ENCODE measurements around the gene APBB2. TPM values are rescaled to one million over a fixed set of nuclear protein-coding genes. Genes with fewer than 3 reads are reported as not detected.

The APBB2 gene
- total and polyA plus RNA-seq, 7 experiments from 2014 or later, result 0.42 to 1.5 (median 0.59) TPM; not detected in 2

DNA sequence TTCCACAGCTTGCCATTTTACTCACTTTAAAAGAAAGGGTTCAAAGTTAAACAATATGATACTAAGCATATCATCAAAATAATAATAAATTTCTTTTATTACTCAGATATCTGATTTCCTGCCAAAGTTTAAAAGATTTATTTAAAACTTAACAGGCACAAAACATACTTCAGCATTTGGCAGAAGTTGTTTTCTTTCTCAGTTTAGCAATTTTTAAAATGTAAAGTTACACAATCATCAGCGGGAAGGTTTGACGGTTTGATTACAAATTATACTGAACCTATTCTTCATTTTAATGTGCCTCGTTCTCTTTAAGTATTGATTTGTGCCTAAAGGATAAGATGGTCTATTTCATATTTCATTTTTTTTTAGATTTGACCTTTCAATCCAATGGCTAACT lies 227.2 kb downstream of the APBB2 start:
- H3K27me3 Mint-ChIP-seq, result peaks cover 0 to 4% (median 0%) of the 10 kb centered on the region in 5 donors
- intact Hi-C loops (cut with micrococcal nuclease), result no loop called here
- H3K27me3 ChIP-seq (ENCODE audit: control insufficient read depth in 2 of 2, insufficient read depth in 2 of 2, low read length in 2 of 2), result no peaks in the 10 kb centered on the region
- no peaks in the 10 kb centered on the region for H3K36me3 Mint-ChIP-seq
- no peaks in the 10 kb centered on the region for H3K4me1 Mint-ChIP-seq
- H3K4me3 Mint-ChIP-seq, result no peak overlapping the region
- H3K27ac ChIP-seq (ENCODE audit: low read depth, low read length), result no peak overlapping the region
- H3K4me3 ChIP-seq (ENCODE audit: low read length), result no peak overlapping the region
- H3K9me3 Mint-ChIP-seq, result peaks cover 0 to 2% (median 0%) of the 10 kb centered on the region in 11 donors
- no peaks in the 10 kb centered on the region for H3K36me3 ChIP-seq (ENCODE audit: control insufficient read depth in 2 of 3, insufficient read depth in 3 of 3, low read length in 3 of 3)
- H3K27ac Mint-ChIP-seq, result no peak overlapping the region
- POLR2A ChIA-PET, result no interaction called here
- no peaks in the 10 kb centered on the region for H3K4me1 ChIP-seq (ENCODE audit: control insufficient read depth in 2 of 2, insufficient read depth in 2 of 2, low read length in 2 of 2)
- no peaks in the 10 kb centered on the region for H3K9me3 ChIP-seq (ENCODE audit: control insufficient read depth in 2 of 3, low read length in 3 of 3)
- ATAC-seq, result no peak
- CTCF ChIA-PET, result no interaction called here
- no peak for DNase-seq

- no peaks in the 10 kb centered on the region for H3K4me1 ChIP-seq (ENCODE audit: control insufficient read depth in 2 of 2, insufficient read depth in 2 of 2, low read length in 2 of 2)
- no peaks in the 10 kb centered on the region for H3K9me3 ChIP-seq (ENCODE audit: control insufficient read depth in 2 of 3, low read length in 3 of 3)
- H3K27ac Mint-ChIP-seq, result no peak overlapping the region
- H3K27me3 ChIP-seq (ENCODE audit: control insufficient read depth in 2 of 2, insufficient read depth in 2 of 2, low read length in 2 of 2), result no peaks in the 10 kb centered on the region
- ATAC-seq, result no peak
- H3K36me3 ChIP-seq (ENCODE audit: control insufficient read depth in 2 of 3, insufficient read depth in 3 of 3, low read length in 3 of 3), result no peaks in the 10 kb centered on the region
- CTCF ChIA-PET, result no interaction called here
- no peak overlapping the region for H3K27ac ChIP-seq (ENCODE audit: low read depth, low read length)
- no peaks in the 10 kb centered on the region for H3K36me3 Mint-ChIP-seq
- no peak overlapping the region for H3K4me3 ChIP-seq (ENCODE audit: low read length)
- intact Hi-C loops (cut with micrococcal nuclease), result no loop called here
- H3K4me1 Mint-ChIP-seq, result no peaks in the 10 kb centered on the region
- H3K27me3 Mint-ChIP-seq, result peaks cover 0 to 6% (median 0%) of the 10 kb centered on the region in 5 donors
- DNase-seq, result no peak
- H3K9me3 Mint-ChIP-seq, result peaks cover 0 to 3% (median 0%) of the 10 kb centered on the region in 11 donors
- H3K4me3 Mint-ChIP-seq, result no peak overlapping the region
- POLR2A ChIA-PET, result no interaction called here
Measured at GRCh38 chr4:40986375-40986774, 228.0 kb downstream of the APBB2 start.

DNA sequence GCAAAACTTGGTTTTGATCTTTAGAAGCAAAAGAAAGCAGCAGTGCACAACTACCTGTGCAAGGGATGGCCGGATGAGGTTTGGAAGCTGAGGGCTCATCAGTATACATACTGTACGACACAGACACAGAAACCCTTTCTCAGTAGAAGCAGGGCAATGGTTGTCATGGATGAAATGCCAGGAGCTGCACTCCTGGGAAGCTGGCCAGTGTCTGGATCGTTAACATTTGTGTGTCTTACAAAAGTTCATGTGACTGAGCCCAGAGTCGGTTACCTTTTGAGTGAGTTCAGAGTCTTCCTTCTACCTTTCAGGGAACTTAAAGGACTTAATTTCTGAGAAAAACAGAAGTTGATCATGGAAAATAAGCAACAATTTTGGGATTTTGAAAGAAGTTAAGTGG lies 230.3 kb downstream of the APBB2 start:
- intact Hi-C loops (cut with micrococcal nuclease), result no loop called here
- H3K9me3 Mint-ChIP-seq, result peaks cover 0 to 18% (median 1%) of the 10 kb centered on the region in 11 donors
- H3K36me3 Mint-ChIP-seq, result no peaks in the 10 kb centered on the region
- H3K4me3 ChIP-seq (ENCODE audit: low read length), result no peak overlapping the region
- H3K4me1 Mint-ChIP-seq, result no peaks in the 10 kb centered on the region
- ATAC-seq (no peak), DNase-seq (no peak)
- no peak overlapping the region for H3K27ac ChIP-seq (ENCODE audit: low read depth, low read length)
- H3K9me3 ChIP-seq (ENCODE audit: control insufficient read depth in 2 of 3, low read length in 3 of 3), result no peaks in the 10 kb centered on the region
- no peak overlapping the region for H3K27ac Mint-ChIP-seq
- H3K27me3 Mint-ChIP-seq, result peaks cover 0 to 6% (median 0%) of the 10 kb centered on the region in 5 donors
- ChIA-PET POLR2A (no interaction called here), CTCF (no interaction called here)
- no peak overlapping the region for H3K4me3 Mint-ChIP-seq
- no peaks in the 10 kb centered on the region for H3K36me3 ChIP-seq (ENCODE audit: control insufficient read depth in 2 of 3, insufficient read depth in 3 of 3, low read length in 3 of 3)
- H3K4me1 ChIP-seq (ENCODE audit: control insufficient read depth in 2 of 2, insufficient read depth in 2 of 2, low read length in 2 of 2), result no peaks in the 10 kb centered on the region
- no peaks in the 10 kb centered on the region for H3K27me3 ChIP-seq (ENCODE audit: control insufficient read depth in 2 of 2, insufficient read depth in 2 of 2, low read length in 2 of 2)

DNA sequence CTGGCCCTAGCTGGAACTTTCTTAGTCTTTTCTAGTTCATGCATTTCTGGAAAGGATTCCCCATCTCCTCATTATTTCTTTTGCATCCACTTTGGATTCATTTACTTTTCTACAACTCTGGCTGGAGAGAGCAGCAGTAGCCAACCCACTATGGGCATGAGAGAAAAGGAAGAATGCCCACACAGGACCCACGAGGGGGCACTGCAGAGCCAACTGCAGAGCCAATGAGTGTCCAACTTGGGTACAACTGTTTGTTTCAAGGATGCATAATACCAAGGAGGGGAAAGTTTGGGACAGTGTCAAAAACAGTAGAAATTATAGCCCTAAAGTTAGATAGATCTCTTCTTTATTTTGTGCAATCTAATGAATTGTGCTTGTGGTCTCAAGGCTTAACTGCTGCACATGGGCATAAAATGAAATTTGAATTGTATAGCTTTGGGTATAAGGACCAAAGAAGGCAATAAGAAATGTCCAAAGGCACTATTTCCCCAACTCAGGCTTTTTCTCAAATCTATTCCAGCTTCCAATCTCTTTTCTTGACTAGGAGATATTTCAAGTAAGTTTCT lies 233.9 kb downstream of the APBB2 start:
- Mint-ChIP-seq H3K4me1 (no peaks in the 10 kb centered on the region), H3K27ac (no peak overlapping the region), H3K36me3 (no peaks in the 10 kb centered on the region), H3K4me3 (no peak overlapping the region), H3K27me3 (peaks cover 0 to 12% (median 0%) of the 10 kb centered on the region in 5 donors), H3K9me3 (peaks cover 0 to 30% (median 4%) of the 10 kb centered on the region in 11 donors)
- ChIA-PET CTCF (no interaction called here), POLR2A (no interaction called here)
- DNase-seq (no peak), ATAC-seq (no peak)
- Histone ChIP-seq H3K27ac (ENCODE audit: low read depth, low read length) (no peak overlapping the region), H3K9me3 (ENCODE audit: control insufficient read depth in 2 of 3, low read length in 3 of 3) (no peaks in the 10 kb centered on the region), H3K4me3 (ENCODE audit: low read length) (no peak overlapping the region), H3K36me3 (ENCODE audit: control insufficient read depth in 2 of 3, insufficient read depth in 3 of 3, low read length in 3 of 3) (no peaks in the 10 kb centered on the region), H3K27me3 (ENCODE audit: control insufficient read depth in 2 of 2, insufficient read depth in 2 of 2, low read length in 2 of 2) (no peaks in the 10 kb centered on the region), H3K4me1 (ENCODE audit: control insufficient read depth in 2 of 2, insufficient read depth in 2 of 2, low read length in 2 of 2) (no peaks in the 10 kb centered on the region)
- intact Hi-C loops (cut with micrococcal nuclease), result no loop called here

GRCh38 chr4:40978548-40978947 lies 235.8 kb downstream of the APBB2 start:
- H3K36me3 Mint-ChIP-seq, result no peaks in the 10 kb centered on the region
- no peaks in the 10 kb centered on the region for H3K4me1 Mint-ChIP-seq
- peaks cover 0 to 30% (median 5%) of the 10 kb centered on the region in 11 donors for H3K9me3 Mint-ChIP-seq
- ATAC-seq (no peak), DNase-seq (no peak)
- Histone ChIP-seq H3K36me3 (ENCODE audit: control insufficient read depth in 2 of 3, insufficient read depth in 3 of 3, low read length in 3 of 3) (no peaks in the 10 kb centered on the region), H3K27ac (ENCODE audit: low read depth, low read length) (no peak overlapping the region), H3K27me3 (ENCODE audit: control insufficient read depth in 2 of 2, insufficient read depth in 2 of 2, low read length in 2 of 2) (no peaks in the 10 kb centered on the region), H3K4me3 (ENCODE audit: low read length) (no peak overlapping the region), H3K4me1 (ENCODE audit: control insufficient read depth in 2 of 2, insufficient read depth in 2 of 2, low read length in 2 of 2) (no peaks in the 10 kb centered on the region), H3K9me3 (ENCODE audit: control insufficient read depth in 2 of 3, low read length in 3 of 3) (no peaks in the 10 kb centered on the region)
- CTCF ChIA-PET, result no interaction called here
- H3K27me3 Mint-ChIP-seq, result peaks cover 2 to 22% (median 7%) of the 10 kb centered on the region in 5 donors
- POLR2A ChIA-PET, result no interaction called here
- no peak overlapping the region for H3K4me3 Mint-ChIP-seq
- H3K27ac Mint-ChIP-seq, result no peak overlapping the region
- intact Hi-C loops (cut with micrococcal nuclease), result loop anchor here in 1 of 2 donors (5.0 kb wide), 1 partner anchor 684 kb away; no protein-coding TSS in a partner anchor

DNA sequence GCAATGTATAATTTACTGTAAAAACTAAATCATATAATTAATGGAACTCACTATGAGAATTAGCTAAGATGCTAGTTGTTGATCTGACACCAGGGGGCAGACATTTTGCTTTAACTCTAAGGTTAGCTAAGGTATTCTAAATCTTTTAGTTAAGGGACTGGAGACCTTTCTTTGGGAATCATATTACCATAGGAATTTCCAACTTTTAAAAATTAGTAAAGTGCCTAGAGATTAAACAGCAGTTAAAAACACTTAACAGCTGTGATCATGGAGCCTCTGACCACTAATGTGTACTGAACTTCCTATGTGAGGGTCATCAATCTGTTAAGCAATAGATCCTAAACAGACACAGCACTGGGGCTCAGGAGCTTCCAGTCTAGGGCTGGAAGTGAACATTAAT lies 238.0 kb downstream of the APBB2 start:
- no peaks in the 10 kb centered on the region for H3K36me3 Mint-ChIP-seq
- intact Hi-C loops (cut with micrococcal nuclease), result loop anchor here in 1 of 2 donors (1.0 to 5.0 kb wide), 2 partner anchors 238 to 686 kb away; partner anchors contain the start of gene APBB2
- no peak overlapping the region for H3K4me3 Mint-ChIP-seq
- DNase-seq, result no peak
- Histone ChIP-seq H3K4me3 (ENCODE audit: low read length) (no peak overlapping the region), H3K4me1 (ENCODE audit: control insufficient read depth in 2 of 2, insufficient read depth in 2 of 2, low read length in 2 of 2) (no peaks in the 10 kb centered on the region), H3K27me3 (ENCODE audit: control insufficient read depth in 2 of 2, insufficient read depth in 2 of 2, low read length in 2 of 2) (no peaks in the 10 kb centered on the region), H3K36me3 (ENCODE audit: control insufficient read depth in 2 of 3, insufficient read depth in 3 of 3, low read length in 3 of 3) (no peaks in the 10 kb centered on the region), H3K9me3 (ENCODE audit: control insufficient read depth in 2 of 3, low read length in 3 of 3) (no peaks in the 10 kb centered on the region), H3K27ac (ENCODE audit: low read depth, low read length) (no peak overlapping the region)
- H3K4me1 Mint-ChIP-seq, result no peaks in the 10 kb centered on the region
- peaks cover 0 to 30% (median 5%) of the 10 kb centered on the region in 11 donors for H3K9me3 Mint-ChIP-seq
- ATAC-seq, result no peak
- no peak overlapping the region for H3K27ac Mint-ChIP-seq
- ChIA-PET POLR2A (no interaction called here), CTCF (interaction anchor here (1.1 kb wide), 1 partner anchor 9 kb away, joined by 3 read pairs; no protein-coding TSS in a partner anchor)
- peaks cover 2 to 25% (median 14%) of the 10 kb centered on the region in 5 donors for H3K27me3 Mint-ChIP-seq

DNA sequence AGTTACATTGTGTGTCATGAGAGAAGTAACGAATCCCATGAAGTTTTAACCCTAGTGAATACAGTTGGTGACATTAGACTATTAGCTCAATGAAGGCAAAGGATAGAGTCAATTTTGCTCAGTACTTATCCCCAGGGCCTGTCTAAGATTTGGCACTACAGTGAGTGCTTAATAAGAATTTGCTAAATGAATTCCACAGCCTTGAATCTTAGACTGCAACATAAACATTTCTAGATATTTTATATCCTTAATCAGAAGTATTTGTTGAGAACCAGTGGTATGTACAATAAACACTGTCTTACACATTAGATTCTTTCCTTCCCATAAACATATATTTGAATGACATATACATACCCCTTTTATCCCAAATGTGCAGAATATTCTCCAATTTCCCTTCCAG lies 241.6 kb downstream of the APBB2 start:
- POLR2A ChIA-PET, result no interaction called here
- peaks cover 0 to 4% (median 0%) of the 10 kb centered on the region in 11 donors for H3K9me3 Mint-ChIP-seq
- no peaks in the 10 kb centered on the region for H3K9me3 ChIP-seq (ENCODE audit: control insufficient read depth in 2 of 3, low read length in 3 of 3)
- DNase-seq, result no peak
- ATAC-seq, result no peak
- H3K27me3 ChIP-seq (ENCODE audit: control insufficient read depth in 2 of 2, insufficient read depth in 2 of 2, low read length in 2 of 2), result no peaks in the 10 kb centered on the region
- H3K27me3 Mint-ChIP-seq, result peaks cover 6 to 27% (median 20%) of the 10 kb centered on the region in 5 donors
- H3K4me3 Mint-ChIP-seq, result no peak overlapping the region
- H3K36me3 ChIP-seq (ENCODE audit: control insufficient read depth in 2 of 3, insufficient read depth in 3 of 3, low read length in 3 of 3), result no peaks in the 10 kb centered on the region
- H3K4me1 ChIP-seq (ENCODE audit: control insufficient read depth in 2 of 2, insufficient read depth in 2 of 2, low read length in 2 of 2), result no peaks in the 10 kb centered on the region
- H3K4me3 ChIP-seq (ENCODE audit: low read length), result no peak overlapping the region
- no peaks in the 10 kb centered on the region for H3K4me1 Mint-ChIP-seq
- CTCF ChIA-PET, result no interaction called here
- H3K27ac ChIP-seq (ENCODE audit: low read depth, low read length), result no peak overlapping the region
- no peaks in the 10 kb centered on the region for H3K36me3 Mint-ChIP-seq
- intact Hi-C loops (cut with micrococcal nuclease), result no loop called here
- no peak overlapping the region for H3K27ac Mint-ChIP-seq

All from naive thymus-derived CD4-positive, alpha-beta T cell (primary cell).